ENCODE measurements around the gene MMP1.

Gene MMP1

GRCh38 chr11:102819491-102819890 lies 21.5 kb upstream of the MMP1 start:
- Histone ChIP-seq H3K27ac (no peak overlapping the region), H3K36me3 (no peaks in the 10 kb centered on the region), H3K4me1 (ENCODE audit: control insufficient read depth in 1 of 2, insufficient read depth in 1 of 2, low read depth in 1 of 2, low read length in 1 of 2) (peaks cover 0 to under 1% of the 10 kb centered on the region in 2 experiments), H3K4me3 (ENCODE audit: low read depth in 1 of 2, low read length in 1 of 2) (no peak overlapping the region), H3K9me3 (no peaks in the 10 kb centered on the region), H3K27me3 (peaks cover 7% of the 10 kb centered on the region)
- TF ChIP-seq CTCF (IDR thresholded peaks at IDR 0.05), result no peak

GRCh38 chr11:102813484-102813883 lies 15.5 kb upstream of the MMP1 start:
- Histone ChIP-seq H3K27me3 (peaks cover 19% of the 10 kb centered on the region), H3K4me1 (ENCODE audit: control insufficient read depth in 1 of 2, insufficient read depth in 1 of 2, low read depth in 1 of 2, low read length in 1 of 2) (no peaks in the 10 kb centered on the region), H3K36me3 (no peaks in the 10 kb centered on the region), H3K9me3 (no peaks in the 10 kb centered on the region), H3K27ac (no peak overlapping the region), H3K4me3 (ENCODE audit: low read depth in 1 of 2, low read length in 1 of 2) (no peak overlapping the region)
- TF ChIP-seq CTCF (IDR thresholded peaks at IDR 0.05), result no peak

GRCh38 chr11:102812188-102812587 lies 14.2 kb upstream of the MMP1 start:
- H3K9me3 ChIP-seq, result no peaks in the 10 kb centered on the region
- H3K27me3 ChIP-seq, result peaks cover 29% of the 10 kb centered on the region
- H3K4me1 ChIP-seq (ENCODE audit: control insufficient read depth in 1 of 2, insufficient read depth in 1 of 2, low read depth in 1 of 2, low read length in 1 of 2), result no peaks in the 10 kb centered on the region
- no peaks in the 10 kb centered on the region for H3K36me3 ChIP-seq
- no peak for TF ChIP-seq CTCF (IDR thresholded peaks at IDR 0.05)
- H3K27ac ChIP-seq, result no peak overlapping the region
- H3K4me3 ChIP-seq (ENCODE audit: low read depth in 1 of 2, low read length in 1 of 2), result no peak overlapping the region

- Histone ChIP-seq H3K4me1 (ENCODE audit: control insufficient read depth in 1 of 2, insufficient read depth in 1 of 2, low read depth in 1 of 2, low read length in 1 of 2) (no peaks in the 10 kb centered on the region), H3K36me3 (no peaks in the 10 kb centered on the region), H3K4me3 (ENCODE audit: low read depth in 1 of 2, low read length in 1 of 2) (no peak overlapping the region), H3K27me3 (peaks cover 33% of the 10 kb centered on the region), H3K27ac (no peak overlapping the region), H3K9me3 (no peaks in the 10 kb centered on the region)
- TF ChIP-seq CTCF (IDR thresholded peaks at IDR 0.05), result no peak
Measured at GRCh38 chr11:102810950-102811660, 13.1 kb upstream of the MMP1 start.

- Histone ChIP-seq H3K4me1 (ENCODE audit: control insufficient read depth in 1 of 2, insufficient read depth in 1 of 2, low read depth in 1 of 2, low read length in 1 of 2) (no peaks in the 10 kb centered on the region), H3K36me3 (no peaks in the 10 kb centered on the region), H3K9me3 (no peaks in the 10 kb centered on the region), H3K4me3 (ENCODE audit: low read depth in 1 of 2, low read length in 1 of 2) (no peak overlapping the region), H3K27ac (no peak overlapping the region), H3K27me3 (peaks cover 39% of the 10 kb centered on the region)
- TF ChIP-seq CTCF (IDR thresholded peaks at IDR 0.05), result no peak
Measured at GRCh38 chr11:102809971-102810370, 12.0 kb upstream of the MMP1 start.

All from neutrophil (primary cell).